NCI-H510A (cell line): Measurements from ENCODE around the gene CDC34.

ENCODE experiments used
- DNase-seq: peaks from one replicate; lab custom pipeline; 2025; lab: John Stamatoyannopoulos, UW

The CDC34 gene

DNA sequence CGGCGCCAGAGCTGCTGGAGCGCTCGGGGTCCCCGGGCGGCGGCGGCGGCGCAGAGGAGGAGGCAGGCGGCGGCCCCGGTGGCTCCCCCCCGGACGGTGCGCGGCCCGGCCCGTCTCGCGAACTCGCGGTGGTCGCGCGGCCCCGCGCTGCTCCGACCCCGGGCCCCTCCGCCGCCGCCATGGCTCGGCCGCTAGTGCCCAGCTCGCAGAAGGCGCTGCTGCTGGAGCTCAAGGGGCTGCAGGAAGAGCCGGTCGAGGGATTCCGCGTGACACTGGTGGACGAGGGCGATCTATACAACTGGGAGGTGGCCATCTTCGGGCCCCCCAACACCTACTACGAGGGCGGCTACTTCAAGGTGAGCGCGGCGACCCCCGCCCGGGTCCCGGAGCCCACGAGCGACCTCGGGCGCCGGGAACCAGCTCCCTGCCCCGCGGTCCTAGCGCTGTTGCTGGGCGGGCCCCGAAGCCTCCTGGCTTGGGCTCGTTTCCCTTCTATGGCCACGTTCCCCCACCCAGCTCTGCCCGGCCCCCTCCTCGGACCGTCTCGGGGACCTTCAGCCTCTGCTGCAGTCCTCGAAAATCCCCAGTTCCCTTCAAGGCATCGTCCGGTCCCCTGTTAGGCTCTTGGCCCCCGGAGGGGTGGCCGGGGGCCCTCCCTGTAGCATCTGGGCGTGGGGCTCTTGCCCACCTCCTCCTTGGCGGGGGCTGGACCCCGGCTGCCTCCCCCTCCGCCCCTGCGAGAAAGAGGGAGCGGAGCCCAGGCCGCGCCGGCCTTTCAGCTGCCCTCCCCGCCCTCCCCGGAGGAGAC, at the start of gene CDC34:
Gene CDC34, plus strand, starts transcription at position 8 of the 808 bp plus-strand sequence. Its CDS starts 172 bp downstream, at position 180.
- DNase-seq, result no peak

DNA sequence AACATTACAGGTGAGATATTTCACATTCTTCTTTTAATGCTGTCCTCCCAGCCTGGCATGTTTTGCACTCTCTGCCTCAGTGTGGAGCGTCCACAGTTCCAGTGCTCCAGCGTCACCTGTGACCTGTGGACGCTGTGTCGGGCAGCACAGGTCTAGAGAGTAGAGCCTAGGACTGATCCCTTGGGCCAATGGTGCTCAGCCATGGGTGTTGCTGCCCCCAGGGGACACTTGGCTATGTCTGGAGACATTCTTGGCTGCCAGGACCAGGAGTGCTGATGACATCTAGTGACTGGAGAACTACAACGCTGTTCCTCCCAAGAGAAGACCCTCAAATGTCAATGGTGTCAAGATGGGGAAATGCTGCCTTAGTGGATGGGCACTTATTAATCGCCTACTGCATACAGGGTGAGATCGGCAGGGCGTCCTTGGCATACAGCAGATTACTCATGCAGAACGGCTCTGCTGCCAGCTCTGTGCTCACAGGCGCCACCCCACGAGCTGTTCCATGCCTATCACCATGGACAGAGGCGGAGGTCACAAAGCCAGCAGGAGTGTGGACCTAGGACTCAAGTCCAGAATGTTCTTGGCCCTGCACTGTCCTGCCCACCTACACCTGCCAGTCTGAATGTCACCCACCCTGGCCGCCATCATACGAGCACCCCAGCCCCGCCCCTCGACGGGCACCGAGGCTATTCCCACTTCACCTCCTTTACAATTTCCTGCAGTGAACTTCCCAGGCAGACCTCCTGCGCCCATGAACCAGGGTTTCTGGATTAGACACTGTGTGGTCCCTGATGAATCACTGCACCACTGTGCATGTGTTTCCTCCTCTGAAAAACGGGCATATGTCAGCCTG, 49.1 kb upstream of the CDC34 start:
- no peak for DNase-seq

DNA sequence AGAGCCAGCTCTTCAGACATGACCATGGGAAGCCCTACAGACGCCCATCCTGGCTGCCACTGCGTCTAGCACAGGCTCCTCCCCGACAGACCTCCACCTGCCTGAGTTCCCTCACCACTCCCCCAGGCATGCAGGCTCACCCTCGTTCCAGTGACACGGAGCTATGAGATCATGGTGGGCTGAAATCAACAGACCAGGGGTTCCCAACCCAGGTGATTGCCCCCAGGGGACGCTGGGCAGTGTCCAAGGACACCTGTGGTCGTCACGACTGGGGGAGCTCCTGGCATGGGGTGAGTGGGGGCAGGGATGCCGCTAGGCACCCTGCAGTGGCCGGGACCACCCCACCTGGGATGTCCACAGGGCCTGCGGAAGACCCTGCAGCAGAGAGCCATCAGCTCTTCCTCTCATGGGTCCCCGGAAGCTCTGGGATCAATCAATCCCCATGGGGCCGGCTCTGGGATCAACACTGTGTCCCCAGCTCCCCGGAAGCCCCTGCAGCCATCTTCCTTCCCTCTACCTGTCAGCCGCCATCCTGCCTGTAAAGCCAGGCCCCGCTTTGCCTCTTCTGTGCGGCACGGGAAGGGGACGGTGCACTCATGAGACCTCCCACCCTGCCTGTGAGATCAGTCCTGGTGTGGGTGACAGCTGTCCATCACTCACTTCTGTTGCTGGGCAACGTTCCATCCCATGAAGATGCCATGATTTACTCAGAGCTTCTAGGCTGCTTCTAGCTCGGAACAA, 48.1 kb upstream of the CDC34 start:
- DNase-seq, result no peak

DNA sequence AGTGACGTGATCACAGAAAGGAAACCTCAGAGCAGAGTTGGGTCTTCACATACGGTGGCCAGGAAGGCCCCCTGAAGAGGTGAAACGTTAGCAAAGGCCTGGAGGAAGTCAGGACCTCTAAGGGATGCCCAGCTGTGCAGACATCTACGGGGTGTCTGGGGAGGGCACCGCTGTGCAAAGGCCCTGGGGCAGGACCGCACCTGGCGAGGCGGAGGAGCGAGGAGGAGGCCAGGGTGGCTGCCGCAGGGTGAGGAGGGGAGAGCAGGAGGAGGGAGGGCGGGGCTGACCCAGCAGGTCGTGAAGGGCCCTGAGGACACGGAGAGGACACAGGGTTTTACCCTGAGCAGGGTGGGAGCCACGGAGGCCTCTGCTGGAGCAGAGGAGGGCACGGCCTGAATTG, 47.1 kb upstream of the CDC34 start:
- no peak for DNase-seq

DNA sequence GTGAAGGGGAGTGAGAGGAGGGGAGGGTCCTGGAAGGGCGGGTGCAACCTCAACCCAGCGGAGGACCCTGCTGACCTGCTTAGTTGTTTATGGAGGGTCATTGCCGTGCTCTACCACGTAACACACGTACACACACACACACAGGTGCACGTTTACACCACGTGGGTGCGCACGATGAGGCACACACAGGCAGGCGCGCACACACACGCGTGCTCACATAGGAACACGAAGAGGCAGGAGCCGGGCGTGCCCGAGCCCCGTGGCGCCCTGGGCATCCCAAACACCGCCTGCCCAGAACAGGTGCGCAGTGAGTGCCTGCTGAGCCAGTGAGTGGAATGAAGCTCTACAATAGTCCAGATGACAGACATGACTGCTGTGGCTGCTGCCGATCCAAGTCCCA, 46.5 kb upstream of the CDC34 start:
- no peak for DNase-seq

DNA sequence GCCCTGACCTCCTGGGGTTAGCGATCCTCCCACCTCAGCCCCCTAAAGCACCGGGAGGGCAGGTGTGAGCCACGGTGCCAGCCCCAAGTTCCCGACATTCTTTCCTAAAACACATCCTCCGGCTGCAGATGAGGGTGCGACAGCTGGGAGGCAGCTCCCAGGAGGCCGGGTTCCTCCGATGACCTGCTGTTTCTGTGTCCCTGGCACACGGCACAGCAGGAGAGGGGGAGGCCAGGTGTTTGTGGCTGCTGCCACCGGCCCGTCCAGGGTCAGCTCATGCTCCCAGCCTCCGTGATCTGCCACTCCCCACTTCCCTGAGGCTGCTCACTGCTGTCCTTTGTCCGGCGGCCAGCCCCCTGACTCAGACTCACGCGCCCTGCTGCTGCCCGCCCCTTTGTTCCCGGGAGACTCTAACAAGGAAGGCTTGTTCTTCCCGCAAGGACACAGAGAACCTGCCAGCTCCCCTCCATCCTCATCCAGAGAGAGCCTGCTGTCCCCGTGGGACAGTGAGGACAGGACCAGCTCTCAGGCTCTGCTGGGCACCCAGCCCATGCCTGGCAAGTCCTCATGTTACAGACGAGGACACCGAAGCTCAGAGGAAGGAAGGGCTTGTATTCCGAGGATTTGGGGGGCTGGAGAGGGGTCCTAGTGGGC, 45.9 kb upstream of the CDC34 start:
- DNase-seq, result no peak

GRCh38 chr19:488505-489417, 42.8 kb upstream of the CDC34 start:
- DNase-seq, result peak; percentile 84

GRCh38 chr19:489418-490196, 42.0 kb upstream of the CDC34 start:
- no peak for DNase-seq

DNA sequence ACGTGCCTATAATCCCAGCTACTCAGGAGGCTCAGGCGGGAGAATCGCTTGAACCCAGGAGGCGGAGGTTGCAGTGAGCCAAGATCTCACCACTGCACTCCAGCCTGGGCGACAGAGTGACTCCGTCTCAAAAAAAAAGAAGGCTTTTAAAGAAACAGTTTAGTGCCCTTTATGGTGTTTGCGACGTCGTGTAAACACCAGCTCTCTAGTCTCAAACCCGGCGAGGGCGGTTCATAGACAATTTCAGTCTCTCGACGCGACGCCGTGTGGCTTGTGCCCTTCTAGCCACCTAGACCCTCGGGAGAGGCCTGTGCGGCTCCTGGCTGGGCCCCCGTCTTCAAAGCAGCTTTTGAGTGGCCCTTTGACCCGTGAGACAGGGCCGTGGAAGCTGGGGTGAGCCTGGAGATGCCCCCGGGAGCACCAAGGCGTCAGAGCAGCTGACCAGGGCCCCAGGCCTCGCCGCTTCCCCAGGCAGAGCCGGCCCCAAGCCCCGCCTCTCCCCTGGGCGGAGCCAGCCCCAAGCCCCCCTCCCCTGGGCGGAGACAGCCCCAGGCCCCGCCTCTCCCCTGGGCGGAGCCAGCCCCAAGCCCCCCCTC, 40.3 kb upstream of the CDC34 start:
- no peak for DNase-seq

GRCh38 chr19:492091-492531, 39.4 kb upstream of the CDC34 start:
- no peak for DNase-seq

DNA sequence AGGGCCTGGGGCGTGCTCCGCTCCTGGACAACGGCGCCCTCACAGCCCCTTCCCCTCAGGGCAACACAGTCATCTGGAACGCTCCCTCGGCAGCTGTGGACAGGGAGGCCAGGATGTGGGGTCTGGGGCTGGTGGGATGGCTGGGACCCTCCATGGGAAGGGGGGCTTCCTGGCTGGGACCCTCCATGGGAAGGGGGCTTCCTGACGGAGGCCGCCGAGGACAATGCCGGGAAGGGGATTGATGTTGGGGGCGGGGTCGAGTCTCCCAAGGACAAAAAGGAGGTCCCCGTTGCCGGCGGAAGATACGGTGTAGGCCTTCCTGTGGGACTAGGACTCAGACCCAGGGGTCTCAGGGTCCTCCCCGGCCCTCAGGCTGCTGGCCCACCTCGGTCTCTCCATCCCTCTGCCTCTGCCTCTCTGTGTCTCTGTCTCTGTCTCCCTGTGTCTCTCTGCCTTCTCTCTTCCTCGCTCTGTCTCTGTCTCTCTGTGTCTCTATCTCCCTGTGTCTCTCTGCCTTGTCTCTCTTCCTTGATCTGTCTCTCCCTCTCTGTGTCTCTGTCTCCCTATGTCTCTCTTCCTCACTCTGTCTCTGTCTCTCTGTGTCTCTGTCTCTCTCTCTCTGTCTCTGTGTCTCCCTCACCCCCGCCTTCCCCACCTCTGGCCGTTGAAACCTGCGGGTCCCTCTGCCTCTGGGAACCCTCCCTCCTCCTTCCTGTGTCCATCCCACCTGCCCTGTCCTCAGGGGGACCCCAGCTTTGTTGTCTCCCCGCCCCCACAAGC, 38.0 kb upstream of the CDC34 start:
- no peak for DNase-seq

- DNase-seq, result no peak
Observed at GRCh38 chr19:494171-495080, 37.1 kb upstream of the CDC34 start.

DNA sequence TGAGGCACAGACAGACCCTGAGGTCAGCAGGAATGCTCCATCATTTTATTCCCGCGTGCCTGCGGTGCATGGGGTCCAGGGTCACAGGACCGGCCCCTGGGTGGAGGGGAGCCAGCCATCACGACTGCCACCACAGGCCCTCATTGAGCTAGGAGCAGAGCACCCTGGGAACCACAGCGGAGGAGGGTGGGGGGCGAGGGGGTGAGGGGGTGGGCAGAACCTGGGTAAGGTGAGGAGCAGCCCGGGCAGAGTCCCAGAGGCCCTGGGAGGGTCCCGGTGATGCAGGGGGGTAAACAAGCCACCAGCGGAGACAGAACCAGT, 36.5 kb upstream of the CDC34 start:
- no peak for DNase-seq

DNA sequence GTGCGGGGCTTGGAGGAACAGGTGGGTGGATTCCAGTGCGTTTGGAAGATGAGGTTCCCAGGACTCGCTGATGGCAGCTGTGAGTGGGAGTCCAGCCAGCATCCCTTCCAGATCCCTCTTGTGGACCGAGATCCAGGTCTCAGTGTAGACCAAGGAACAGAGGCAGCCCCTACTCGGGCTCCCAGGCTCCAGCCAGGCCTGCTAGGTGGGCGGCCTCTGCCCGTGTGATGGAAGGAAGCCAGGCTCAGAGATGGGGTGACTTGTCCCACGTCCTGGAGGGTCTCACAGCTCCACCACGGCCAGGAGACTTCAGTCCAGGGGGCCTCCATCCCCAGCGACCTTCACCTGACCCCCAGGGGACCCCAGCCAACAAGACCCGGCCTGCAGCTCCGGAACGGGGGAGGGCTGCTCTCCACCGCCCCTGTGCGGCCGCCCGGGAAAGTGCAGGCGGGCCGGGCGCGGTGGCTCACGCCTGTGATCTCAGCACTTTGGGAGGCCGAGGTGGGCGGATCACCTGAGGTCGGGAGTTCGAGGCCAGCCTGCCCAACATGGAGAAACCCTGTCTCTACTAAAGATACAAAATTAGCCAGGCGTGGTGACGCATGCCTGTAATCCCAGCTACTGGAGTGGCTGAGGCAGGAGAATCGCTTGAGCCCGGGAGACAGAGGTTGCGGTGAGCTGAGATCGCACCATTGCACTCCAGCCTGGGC, 36.0 kb upstream of the CDC34 start:
- no peak for DNase-seq

- no peak for DNase-seq
Observed at GRCh38 chr19:496112-496665, 35.4 kb upstream of the CDC34 start, which contains the start of gene MADCAM1. MADCAM1 (plus strand) TSS chr19:496486; CDS start chr19:496500, 14 bp downstream.

- no peak for DNase-seq
Observed at GRCh38 chr19:496986-497385, 34.6 kb upstream of the CDC34 start.

DNA sequence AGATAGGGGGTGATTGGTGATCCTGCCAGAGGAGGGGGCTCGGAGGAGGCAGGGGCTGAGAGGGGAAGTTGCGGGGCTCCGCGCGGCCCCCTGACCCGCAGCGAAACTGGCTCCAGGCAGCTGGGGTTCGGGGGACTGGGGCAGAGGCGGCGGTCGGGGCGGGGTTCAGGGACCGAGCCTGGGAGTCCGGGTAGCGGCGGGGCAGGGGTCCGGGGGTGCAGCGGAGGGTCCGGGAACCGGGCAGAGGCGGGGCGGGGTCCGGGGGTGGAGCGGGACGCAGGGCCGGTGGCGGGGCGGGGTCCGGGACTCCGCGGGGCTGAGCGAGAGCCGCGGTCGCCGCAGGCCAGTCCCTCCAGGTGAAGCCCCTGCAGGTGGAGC, 34.1 kb upstream of the CDC34 start:
- no peak for DNase-seq
